IMR-90 (cell line): ENCODE measurements around the gene ERBB4. TPM values are rescaled to one million over a fixed set of nuclear protein-coding genes. Genes with fewer than 3 reads are reported as not detected.

Experiments used
- ATAC-seq: fragments of 200-7000 bp; cut with Tn5 transposase; 2 replicates; pipeline ENCODE4 v1.9.1; 2020; ENCODE audit warnings: low read depth, mild to moderate bottlenecking, moderate library complexity
- BruUV-seq: library from RNA; stranded (reverse); fragments of 400-500 nt; replicated peaks from 2 replicates; lab custom pipeline; 2021; lab: Mats Ljungman, UMichigan
- CTCF ChIA-PET: fragments of 300-600 bp; formaldehyde crosslinking; extraction: SDS; loops from one replicate; lab custom pipeline; 2021; ENCODE audit warnings: antibody characterized with exemption; lab: Yijun Ruan, JAX
- POLR2A ChIA-PET: fragments of 300-600 bp; sonication (Branson Sonifier 250); formaldehyde crosslinking; loops from one replicate; lab custom pipeline; 2022; ENCODE audit warnings: antibody characterized with exemption; ENCODE audit not compliant: unreplicated experiment; lab: Charles Lee
- DNase-seq: peaks from one replicate; pipeline ENCODE4 v3.0.0; 2013
- H2AFZ ChIP-seq: replicated peaks from 2 replicates; pipeline ENCODE3; 2013; ENCODE audit warnings: low read length, mild to moderate bottlenecking; ENCODE audit not compliant: poor library complexity
- H2AK5ac ChIP-seq: 2 replicates; pipeline ENCODE4 v1.6.1; 2013; ENCODE audit warnings: low read depth, low read length, inconsistent platforms
- H2AK9ac ChIP-seq: replicated peaks from 2 replicates; pipeline ENCODE3; 2013; ENCODE audit warnings: mild to moderate bottlenecking, low read depth, low read length, moderate library complexity; ENCODE audit not compliant: poor library complexity
- H2BK120ac ChIP-seq: 2 replicates; pipeline ENCODE4 v1.6.1; 2013; ENCODE audit warnings: low read depth, low read length, inconsistent platforms
- H2BK15ac ChIP-seq: 3 replicates; pipeline ENCODE4 v1.6.1; 2013; ENCODE audit warnings: low read depth, low read length, inconsistent platforms
- H2BK20ac ChIP-seq: 2 replicates; pipeline ENCODE4 v1.6.1; 2013; ENCODE audit warnings: low read depth, mild to moderate bottlenecking, inconsistent platforms, low read length, moderate library complexity
- H2BK5ac ChIP-seq: 2 replicates; pipeline ENCODE4 v1.6.1; 2013; ENCODE audit warnings: mild to moderate bottlenecking, low read depth, low read length, inconsistent platforms; ENCODE audit not compliant: poor library complexity, severe bottlenecking
- H3K14ac ChIP-seq: replicated peaks from 2 replicates; pipeline ENCODE4 v1.6.1; 2013; ENCODE audit warnings: low read depth, low read length, inconsistent platforms
- H3K18ac ChIP-seq: 2 replicates; pipeline ENCODE4 v1.6.1; 2013; ENCODE audit warnings: low read depth, low read length, control low read depth
- H3K23ac ChIP-seq: 2 replicates; pipeline ENCODE4 v1.6.1; 2013; ENCODE audit warnings: low read depth, low read length, inconsistent platforms
- H3K27ac ChIP-seq: 2 replicates; pipeline ENCODE4 v1.5.1; 2013; ENCODE audit warnings: mild to moderate bottlenecking, control low read depth, low read length; ENCODE audit not compliant: insufficient read depth
- H3K27me3 ChIP-seq: 2 replicates; pipeline ENCODE4 v1.6.1; 2013; ENCODE audit warnings: low read length; ENCODE audit not compliant: control insufficient read depth, insufficient read depth
- H3K36me3 ChIP-seq: 2 replicates; pipeline ENCODE4 v1.6.1; 2013; ENCODE audit warnings: low read length, mixed read lengths; ENCODE audit not compliant: control insufficient read depth, insufficient read depth
- H3K4ac ChIP-seq: 2 replicates; pipeline ENCODE4 v1.6.1; 2013; ENCODE audit warnings: low read depth, low read length, inconsistent platforms
- H3K4me1 ChIP-seq: 2 replicates; pipeline ENCODE4 v1.6.1; 2013; ENCODE audit warnings: low read length, mixed read lengths; ENCODE audit not compliant: control insufficient read depth, insufficient read depth
- H3K4me2 ChIP-seq: 2 replicates; pipeline ENCODE4 v1.6.1; 2013; ENCODE audit warnings: low read depth, mild to moderate bottlenecking, control low read depth, low read length, moderate library complexity
- H3K4me3 ChIP-seq: 2 replicates; pipeline ENCODE4 v1.5.1; 2013; ENCODE audit warnings: low read depth, mild to moderate bottlenecking, control low read depth, low read length, moderate library complexity; ENCODE audit not compliant: insufficient read depth
- H3K56ac ChIP-seq: 2 replicates; pipeline ENCODE4 v1.6.1; 2013; ENCODE audit warnings: low read length, inconsistent platforms; ENCODE audit not compliant: insufficient read depth; ENCODE audit errors: extremely low read depth
- H3K79me1 ChIP-seq, 2 experiments: 2 replicates each; pipeline ENCODE4 v1.6.1; 2013; ENCODE audit warnings: low read length in 2 of 2, inconsistent platforms in 1 of 2, low read depth in 1 of 2
- H3K9ac ChIP-seq: 2 replicates; pipeline ENCODE4 v1.6.1; 2013; ENCODE audit warnings: low read depth, low read length, control low read depth
- H3K9me1 ChIP-seq: 2 replicates; pipeline ENCODE4 v1.6.1; 2013; ENCODE audit warnings: low read length, inconsistent platforms; ENCODE audit not compliant: insufficient read depth
- H3K9me3 ChIP-seq: 2 replicates; pipeline ENCODE4 v1.6.1; 2013; ENCODE audit warnings: low read length; ENCODE audit not compliant: control insufficient read depth, insufficient read depth
- H4K20me1 ChIP-seq: 2 replicates; pipeline ENCODE4 v1.6.1; 2013; ENCODE audit warnings: low read length, inconsistent platforms; ENCODE audit not compliant: insufficient read depth
- H4K5ac ChIP-seq: 2 replicates; pipeline ENCODE4 v1.6.1; 2013; ENCODE audit warnings: mild to moderate bottlenecking, low read depth, low read length, control low read depth
- H4K8ac ChIP-seq, 2 experiments: 2 replicates each; pipeline ENCODE4 v1.6.1; 2013; ENCODE audit warnings: low read depth in 2 of 2, low read length in 2 of 2, control low read depth in 1 of 2, inconsistent platforms in 1 of 2
- H4K91ac ChIP-seq: 2 replicates; pipeline ENCODE4 v1.6.1; 2013; ENCODE audit warnings: low read depth, low read length, inconsistent platforms; ENCODE audit not compliant: insufficient read depth
- CEBPB ChIP-seq: IDR thresholded peaks from 2 replicates; pipeline ENCODE4 v1.6.1; 2012; ENCODE audit warnings: low read depth, low read length, improper control_type of control experiment
- FOS ChIP-seq: fragments of 150-350 bp; IDR thresholded peaks from 2 replicates; pipeline ENCODE4 v1.6.1; 2016; ENCODE audit warnings: low read depth, low read length
- RAD21 ChIP-seq: IDR thresholded peaks from 2 replicates; pipeline ENCODE4 v1.6.1; 2012; ENCODE audit warnings: low read length, improper control_type of control experiment
- dilution Hi-C: fragments of 300-500 bp; cut with HindIII; formaldehyde crosslinking; loops from one replicate; pipeline ENCODE4 v1.14.3; 2018; ENCODE audit warnings: low sequenced_read_pairs; ENCODE audit not compliant: unreplicated experiment
- in situ Hi-C: fragments of 300-500 bp; cut with MboI; formaldehyde crosslinking; loops from 3 replicates; pipeline ENCODE4 v1.14.3; 2019; ENCODE audit warnings: low sequenced_read_pairs, inconsistent platforms, mixed read lengths
- intact Hi-C: fragments of 100-400 bp; cut with micrococcal nuclease; formaldehyde crosslinking; loops from 2 replicates; pipeline ENCODE4 v1.10.0; 2022
- polyA plus RNA-seq, 3 experiments: library from polyadenylated mRNA; depleted of rRNA; stranded (reverse); fragments of >200 nt; gene quantifications; 2 replicates each; pipeline ENCODE4 v1.2.3, GENCODE V29; 2012; ENCODE audit warnings: low replicate concordance in 1 of 3
- total RNA-seq: library from RNA; depleted of rRNA; stranded (reverse); fragments of >200 nt; gene quantifications from 2 replicates; pipeline ENCODE4 v1.2.3, GENCODE V29; 2012
- TF ChIP-seq, protein P1 (sequence below): conservative IDR thresholded peaks from 2 replicates; pipeline ENCODE4 v1.5.1; 2012; ENCODE audit warnings: mild to moderate bottlenecking, low read depth, low read length, improper control_type of control experiment
- TF ChIP-seq, protein P2 (sequence below): fragments of 150-350 bp; IDR thresholded peaks from 2 replicates; pipeline ENCODE4 v1.6.1; 2017; ENCODE audit warnings: mild to moderate bottlenecking, antibody characterized with exemption, low read length, low read depth

ERBB4 gene
- total and polyA plus RNA-seq, 2 of the 4 experiments (the other 2 are of a cell fraction) = not detected

DNA sequence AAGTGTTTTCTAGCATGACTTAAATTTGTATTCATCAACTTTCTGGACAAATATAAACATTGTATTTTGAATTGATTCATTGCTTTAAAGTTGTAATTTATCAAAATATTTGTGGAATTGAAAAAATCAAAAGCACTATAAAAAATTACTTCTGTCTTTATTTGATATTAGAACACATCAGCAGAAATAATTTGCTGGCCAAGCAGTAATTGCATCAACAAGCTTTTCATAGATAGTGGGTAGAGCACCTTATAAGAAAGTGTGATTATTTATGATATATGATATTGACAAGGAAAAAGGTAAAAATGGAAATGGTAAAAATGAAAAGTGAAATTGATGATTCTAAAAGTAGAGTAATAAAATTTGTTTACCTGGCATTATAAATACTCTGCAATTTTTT is 1121.1 kb downstream of the ERBB4 start:
- Histone ChIP-seq H3K4ac (no peak overlapping the region), H3K9ac (no peak overlapping the region), H3K9me1 (no peaks in the 10 kb centered on the region), H3K9me3 (peaks cover 5% of the 10 kb centered on the region; the same call in 1 of the 2 replicates), H2BK5ac (no peak overlapping the region), H4K91ac (no peak overlapping the region), H3K18ac (no peak overlapping the region), H2BK20ac (no peak overlapping the region), H3K27me3 (no peaks in the 10 kb centered on the region), H2AFZ (no peak overlapping the region), H3K27ac (no peak overlapping the region), H3K4me2 (no peak overlapping the region), H3K36me3 (no peaks in the 10 kb centered on the region), H3K79me1 (no peaks in the 10 kb centered on the region), H3K4me3 (no peak overlapping the region), H3K56ac (no peak overlapping the region), H2AK9ac (no peak overlapping the region), H4K20me1 (no peaks in the 10 kb centered on the region), H2BK15ac (no peak overlapping the region), H3K14ac (no peak overlapping the region), H4K5ac (no peak overlapping the region), H3K4me1 (no peaks in the 10 kb centered on the region), H3K23ac (no peak overlapping the region), H2BK120ac (no peak overlapping the region), H2AK5ac (no peak overlapping the region), H4K8ac (no peak overlapping the region)
- intact Hi-C loops (no loop called here), dilution Hi-C loops (no loop called here), in situ Hi-C loops (no loop called here)
- BruUV-seq = no TSS peak
- CTCF ChIA-PET = no interaction called here
- no peak for ATAC-seq
- TF ChIP-seq CEBPB (no peak), FOS (no peak), RAD21 (no peak)
- TF ChIP-seq, protein P1, sequence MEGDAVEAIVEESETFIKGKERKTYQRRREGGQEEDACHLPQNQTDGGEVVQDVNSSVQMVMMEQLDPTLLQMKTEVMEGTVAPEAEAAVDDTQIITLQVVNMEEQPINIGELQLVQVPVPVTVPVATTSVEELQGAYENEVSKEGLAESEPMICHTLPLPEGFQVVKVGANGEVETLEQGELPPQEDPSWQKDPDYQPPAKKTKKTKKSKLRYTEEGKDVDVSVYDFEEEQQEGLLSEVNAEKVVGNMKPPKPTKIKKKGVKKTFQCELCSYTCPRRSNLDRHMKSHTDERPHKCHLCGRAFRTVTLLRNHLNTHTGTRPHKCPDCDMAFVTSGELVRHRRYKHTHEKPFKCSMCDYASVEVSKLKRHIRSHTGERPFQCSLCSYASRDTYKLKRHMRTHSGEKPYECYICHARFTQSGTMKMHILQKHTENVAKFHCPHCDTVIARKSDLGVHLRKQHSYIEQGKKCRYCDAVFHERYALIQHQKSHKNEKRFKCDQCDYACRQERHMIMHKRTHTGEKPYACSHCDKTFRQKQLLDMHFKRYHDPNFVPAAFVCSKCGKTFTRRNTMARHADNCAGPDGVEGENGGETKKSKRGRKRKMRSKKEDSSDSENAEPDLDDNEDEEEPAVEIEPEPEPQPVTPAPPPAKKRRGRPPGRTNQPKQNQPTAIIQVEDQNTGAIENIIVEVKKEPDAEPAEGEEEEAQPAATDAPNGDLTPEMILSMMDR = no peak
- TF ChIP-seq, protein P2, sequence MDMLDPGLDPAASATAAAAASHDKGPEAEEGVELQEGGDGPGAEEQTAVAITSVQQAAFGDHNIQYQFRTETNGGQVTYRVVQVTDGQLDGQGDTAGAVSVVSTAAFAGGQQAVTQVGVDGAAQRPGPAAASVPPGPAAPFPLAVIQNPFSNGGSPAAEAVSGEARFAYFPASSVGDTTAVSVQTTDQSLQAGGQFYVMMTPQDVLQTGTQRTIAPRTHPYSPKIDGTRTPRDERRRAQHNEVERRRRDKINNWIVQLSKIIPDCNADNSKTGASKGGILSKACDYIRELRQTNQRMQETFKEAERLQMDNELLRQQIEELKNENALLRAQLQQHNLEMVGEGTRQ = no peak
- POLR2A ChIA-PET = no interaction called here
- no peak for DNase-seq
